ENCODE results near the gene ANKH. TPM values are rescaled to one million over a fixed set of nuclear protein-coding genes. Genes with fewer than 3 reads are reported as not detected.

Gene ANKH
- total RNA-seq, 1 experiment from 2014 or later, result 81.4 TPM

- H4K20me1 ChIP-seq (ENCODE audit: insufficient read depth), result no peaks in the 10 kb centered on the region
- no TSS peak for BruUV-seq (replicated peaks)
- H3F3A ChIP-seq (ENCODE audit: insufficient read depth, low read depth), result no peaks in the 10 kb centered on the region
- H3K9me3 ChIP-seq (ENCODE audit: insufficient read depth, low read depth), result no peaks in the 10 kb centered on the region
- no peaks in the 10 kb centered on the region for H3K79me2 ChIP-seq (ENCODE audit: low read depth)
- H3K9me2 ChIP-seq (ENCODE audit: insufficient read depth), result no peaks in the 10 kb centered on the region
- H3K4me3 ChIP-seq, result no peak overlapping the region
- CTCF ChIA-PET, result no interaction called here
- no peak overlapping the region for H3K27ac ChIP-seq
- no peaks in the 10 kb centered on the region for H3K36me3 ChIP-seq (ENCODE audit: low read depth)
- H3K4me2 ChIP-seq, result no peak overlapping the region
- no peak overlapping the region for H2AFZ ChIP-seq
- H3K27me3 ChIP-seq (ENCODE audit: insufficient read depth, low read depth), result peaks cover 23% of the 10 kb centered on the region
- DNase-seq, result peak in 1 of 2 experiments; percentile 18
- POLR2A ChIA-PET (ENCODE audit: unreplicated experiment), result no interaction called here
- TF ChIP-seq EZH2 (IDR thresholded peaks at IDR 0.05; ENCODE audit: low read depth), result no peak
- TF ChIP-seq, protein P1, sequence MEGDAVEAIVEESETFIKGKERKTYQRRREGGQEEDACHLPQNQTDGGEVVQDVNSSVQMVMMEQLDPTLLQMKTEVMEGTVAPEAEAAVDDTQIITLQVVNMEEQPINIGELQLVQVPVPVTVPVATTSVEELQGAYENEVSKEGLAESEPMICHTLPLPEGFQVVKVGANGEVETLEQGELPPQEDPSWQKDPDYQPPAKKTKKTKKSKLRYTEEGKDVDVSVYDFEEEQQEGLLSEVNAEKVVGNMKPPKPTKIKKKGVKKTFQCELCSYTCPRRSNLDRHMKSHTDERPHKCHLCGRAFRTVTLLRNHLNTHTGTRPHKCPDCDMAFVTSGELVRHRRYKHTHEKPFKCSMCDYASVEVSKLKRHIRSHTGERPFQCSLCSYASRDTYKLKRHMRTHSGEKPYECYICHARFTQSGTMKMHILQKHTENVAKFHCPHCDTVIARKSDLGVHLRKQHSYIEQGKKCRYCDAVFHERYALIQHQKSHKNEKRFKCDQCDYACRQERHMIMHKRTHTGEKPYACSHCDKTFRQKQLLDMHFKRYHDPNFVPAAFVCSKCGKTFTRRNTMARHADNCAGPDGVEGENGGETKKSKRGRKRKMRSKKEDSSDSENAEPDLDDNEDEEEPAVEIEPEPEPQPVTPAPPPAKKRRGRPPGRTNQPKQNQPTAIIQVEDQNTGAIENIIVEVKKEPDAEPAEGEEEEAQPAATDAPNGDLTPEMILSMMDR (conservative IDR thresholded peaks at IDR 0.05), result no peak
- H3K4me1 ChIP-seq (replicated peaks; ENCODE audit: insufficient read depth), result no peaks in the 10 kb centered on the region
- intact Hi-C loops (cut with micrococcal nuclease; ENCODE audit: unreplicated experiment), result no loop called here
Observed at GRCh38 chr5:14893381-14893780, 21.8 kb upstream of the ANKH start.

DNA sequence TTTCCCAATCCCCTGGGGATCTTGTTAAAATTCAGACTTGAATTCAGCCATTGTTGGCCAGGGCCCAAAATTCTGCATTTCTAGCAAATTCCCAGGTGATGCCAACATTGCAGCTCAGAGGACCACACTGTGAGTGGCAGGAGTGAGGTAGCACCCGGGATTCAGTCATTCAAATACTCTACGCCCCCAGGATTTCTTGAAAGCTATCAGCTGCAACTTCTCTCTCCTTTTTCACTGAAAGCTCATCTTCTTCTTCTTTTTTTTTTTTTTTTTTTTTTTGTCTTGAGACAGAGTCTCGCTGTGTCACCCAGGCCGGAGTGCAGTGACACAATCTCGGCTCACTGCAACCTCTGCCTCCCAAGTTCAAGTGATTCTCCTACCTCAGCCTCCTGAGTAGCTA lies 19.3 kb upstream of the ANKH start:
- Histone ChIP-seq H2AFZ (no peak overlapping the region), H3K27me3 (ENCODE audit: insufficient read depth, low read depth) (peaks cover 25% of the 10 kb centered on the region), H3K4me3 (no peak overlapping the region), H3K4me2 (no peak overlapping the region), H3F3A (ENCODE audit: insufficient read depth, low read depth) (no peaks in the 10 kb centered on the region), H3K4me1 (replicated peaks; ENCODE audit: insufficient read depth) (no peaks in the 10 kb centered on the region), H3K9me3 (ENCODE audit: insufficient read depth, low read depth) (no peaks in the 10 kb centered on the region), H4K20me1 (ENCODE audit: insufficient read depth) (no peaks in the 10 kb centered on the region), H3K9me2 (ENCODE audit: insufficient read depth) (no peaks in the 10 kb centered on the region), H3K79me2 (ENCODE audit: low read depth) (no peaks in the 10 kb centered on the region), H3K27ac (no peak overlapping the region), H3K36me3 (ENCODE audit: low read depth) (no peaks in the 10 kb centered on the region)
- ChIA-PET CTCF (interaction anchor here (0.6 kb wide), 1 partner anchor 1126 kb away, joined by 4 read pairs; no protein-coding TSS in a partner anchor), POLR2A (ENCODE audit: unreplicated experiment) (no interaction called here)
- intact Hi-C loops (cut with micrococcal nuclease; ENCODE audit: unreplicated experiment), result no loop called here
- BruUV-seq (replicated peaks), result no TSS peak
- TF ChIP-seq, protein P1 (conservative IDR thresholded peaks at IDR 0.05), result no peak
- TF ChIP-seq EZH2 (IDR thresholded peaks at IDR 0.05; ENCODE audit: low read depth), result no peak
- peak in 1 of 2 experiments; percentile 4 for DNase-seq

DNA sequence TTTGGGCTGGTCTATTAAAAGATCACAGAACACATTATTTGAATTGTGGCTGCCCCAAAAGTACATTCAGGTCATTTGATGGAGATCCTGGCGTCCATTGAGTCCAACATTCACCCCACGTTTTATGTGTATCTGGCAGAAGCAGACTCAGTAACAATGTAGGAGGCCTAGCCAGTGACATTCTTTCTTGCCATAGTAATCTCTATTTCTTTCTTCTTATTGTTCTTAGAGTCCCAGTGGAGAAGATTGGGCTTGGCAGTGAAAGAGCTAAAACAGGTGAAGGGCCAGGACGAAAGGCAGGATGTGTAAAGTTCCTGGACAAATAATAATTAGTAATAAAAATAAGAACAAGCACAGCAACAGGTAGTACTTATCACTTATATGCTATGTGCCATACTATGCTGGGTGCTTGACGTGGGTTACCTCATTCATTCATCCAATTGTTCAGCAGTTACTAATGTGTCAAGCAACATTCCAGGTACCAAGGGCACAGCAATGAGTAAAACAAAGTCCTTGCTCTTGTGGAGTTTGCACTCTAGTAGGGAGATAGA lies 12.6 kb upstream of the ANKH start:
- DNase-seq, result peak in 1 of 2 experiments; percentile 21
- no peaks in the 10 kb centered on the region for H3F3A ChIP-seq (ENCODE audit: insufficient read depth, low read depth)
- no peaks in the 10 kb centered on the region for H3K36me3 ChIP-seq (ENCODE audit: low read depth)
- intact Hi-C loops (cut with micrococcal nuclease; ENCODE audit: unreplicated experiment), result no loop called here
- H3K27me3 ChIP-seq (ENCODE audit: insufficient read depth, low read depth), result peaks cover 7% of the 10 kb centered on the region; the same call in 1 of the 2 replicates
- H2AFZ ChIP-seq, result no peak overlapping the region
- no peaks in the 10 kb centered on the region for H4K20me1 ChIP-seq (ENCODE audit: insufficient read depth)
- no peak overlapping the region for H3K4me3 ChIP-seq
- BruUV-seq (replicated peaks), result no TSS peak
- no peak overlapping the region for H3K27ac ChIP-seq
- ChIA-PET CTCF (no interaction called here), POLR2A (ENCODE audit: unreplicated experiment) (no interaction called here)
- H3K4me2 ChIP-seq, result no peak overlapping the region
- H3K9me3 ChIP-seq (ENCODE audit: insufficient read depth, low read depth), result no peaks in the 10 kb centered on the region
- TF ChIP-seq EZH2 (IDR thresholded peaks at IDR 0.05; ENCODE audit: low read depth), result no peak
- TF ChIP-seq, protein P1 (conservative IDR thresholded peaks at IDR 0.05), result no peak
- no peaks in the 10 kb centered on the region for H3K4me1 ChIP-seq (replicated peaks; ENCODE audit: insufficient read depth)
- no peaks in the 10 kb centered on the region for H3K79me2 ChIP-seq (ENCODE audit: low read depth)
- H3K9me2 ChIP-seq (ENCODE audit: insufficient read depth), result no peaks in the 10 kb centered on the region
